GM12873 (cell line): ENCODE data around the gene SF3B1.
A peak's percentile ranks its signal among the peaks of the same experiment; 100 is the strongest.

Experiments
- TF ChIP-seq, protein P1 (sequence below): IDR thresholded peaks from 2 replicates; pipeline ENCODE4 v1.5.1; 2012; ENCODE audit warnings: low read depth, mild to moderate bottlenecking, moderate library complexity, low read length, control low read depth; ENCODE audit not compliant: insufficient read depth; ENCODE audit errors: missing control alignments

SF3B1 gene

DNA sequence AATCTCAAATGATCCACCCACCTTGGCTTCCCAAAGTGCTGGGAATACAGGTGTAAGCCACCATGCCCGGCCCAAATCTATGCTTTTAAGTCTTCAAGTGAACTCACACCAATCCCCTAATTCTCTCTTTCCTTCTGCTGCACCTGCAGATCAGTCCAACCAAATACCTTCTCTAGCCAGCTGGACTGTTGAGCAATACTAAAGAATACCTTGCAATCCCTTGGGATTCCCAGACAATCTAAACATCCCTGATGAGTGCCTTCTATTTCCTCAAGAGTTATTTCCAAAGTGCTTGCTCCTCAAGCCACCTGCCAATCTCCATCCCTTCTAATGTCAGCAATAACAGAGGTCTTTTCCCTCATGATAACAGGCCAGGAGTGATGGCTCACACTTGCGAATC lies 48.6 kb downstream of the SF3B1 start:
- TF ChIP-seq, protein P1, sequence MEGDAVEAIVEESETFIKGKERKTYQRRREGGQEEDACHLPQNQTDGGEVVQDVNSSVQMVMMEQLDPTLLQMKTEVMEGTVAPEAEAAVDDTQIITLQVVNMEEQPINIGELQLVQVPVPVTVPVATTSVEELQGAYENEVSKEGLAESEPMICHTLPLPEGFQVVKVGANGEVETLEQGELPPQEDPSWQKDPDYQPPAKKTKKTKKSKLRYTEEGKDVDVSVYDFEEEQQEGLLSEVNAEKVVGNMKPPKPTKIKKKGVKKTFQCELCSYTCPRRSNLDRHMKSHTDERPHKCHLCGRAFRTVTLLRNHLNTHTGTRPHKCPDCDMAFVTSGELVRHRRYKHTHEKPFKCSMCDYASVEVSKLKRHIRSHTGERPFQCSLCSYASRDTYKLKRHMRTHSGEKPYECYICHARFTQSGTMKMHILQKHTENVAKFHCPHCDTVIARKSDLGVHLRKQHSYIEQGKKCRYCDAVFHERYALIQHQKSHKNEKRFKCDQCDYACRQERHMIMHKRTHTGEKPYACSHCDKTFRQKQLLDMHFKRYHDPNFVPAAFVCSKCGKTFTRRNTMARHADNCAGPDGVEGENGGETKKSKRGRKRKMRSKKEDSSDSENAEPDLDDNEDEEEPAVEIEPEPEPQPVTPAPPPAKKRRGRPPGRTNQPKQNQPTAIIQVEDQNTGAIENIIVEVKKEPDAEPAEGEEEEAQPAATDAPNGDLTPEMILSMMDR = no peak

DNA sequence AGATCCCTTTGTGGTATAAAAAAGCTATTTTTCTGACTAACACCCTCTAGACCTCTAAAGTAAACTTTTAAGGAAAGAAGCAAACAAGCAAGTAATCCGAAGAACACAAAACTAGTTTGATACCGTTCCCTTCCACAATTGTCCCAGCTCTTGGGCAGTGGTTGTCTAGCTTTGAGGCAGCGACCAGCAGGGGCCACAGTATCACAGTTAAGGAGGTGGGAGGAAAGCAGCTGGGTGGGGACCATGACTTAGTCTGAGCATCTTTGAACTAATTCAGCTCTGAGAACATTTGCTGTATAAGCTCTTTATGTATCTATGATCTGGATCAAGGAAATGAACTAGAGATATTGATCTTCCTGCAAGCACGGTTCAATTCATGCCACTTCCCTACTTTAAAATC lies 51.0 kb downstream of the SF3B1 start:
- TF ChIP-seq, protein P1 = no peak

DNA sequence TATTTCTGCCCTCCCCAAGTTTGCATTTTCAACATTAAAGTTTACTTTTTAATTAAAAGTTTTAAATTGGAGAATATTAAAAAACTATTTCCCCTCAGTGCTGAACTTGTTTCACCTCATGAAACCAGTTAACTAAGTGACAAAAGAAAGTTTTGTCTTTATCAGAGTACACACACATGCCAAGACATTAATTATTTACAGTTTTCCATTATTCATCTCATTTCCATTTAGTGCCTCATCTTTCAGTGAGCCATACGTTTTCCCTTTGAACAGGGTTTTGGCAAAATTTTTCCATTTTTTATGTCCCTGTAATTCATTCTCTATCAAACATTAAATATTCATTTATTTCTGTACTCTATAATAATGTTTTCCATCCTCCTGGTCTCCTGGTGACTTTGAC lies 53.2 kb downstream of the SF3B1 start:
- TF ChIP-seq, protein P1 = no peak

DNA sequence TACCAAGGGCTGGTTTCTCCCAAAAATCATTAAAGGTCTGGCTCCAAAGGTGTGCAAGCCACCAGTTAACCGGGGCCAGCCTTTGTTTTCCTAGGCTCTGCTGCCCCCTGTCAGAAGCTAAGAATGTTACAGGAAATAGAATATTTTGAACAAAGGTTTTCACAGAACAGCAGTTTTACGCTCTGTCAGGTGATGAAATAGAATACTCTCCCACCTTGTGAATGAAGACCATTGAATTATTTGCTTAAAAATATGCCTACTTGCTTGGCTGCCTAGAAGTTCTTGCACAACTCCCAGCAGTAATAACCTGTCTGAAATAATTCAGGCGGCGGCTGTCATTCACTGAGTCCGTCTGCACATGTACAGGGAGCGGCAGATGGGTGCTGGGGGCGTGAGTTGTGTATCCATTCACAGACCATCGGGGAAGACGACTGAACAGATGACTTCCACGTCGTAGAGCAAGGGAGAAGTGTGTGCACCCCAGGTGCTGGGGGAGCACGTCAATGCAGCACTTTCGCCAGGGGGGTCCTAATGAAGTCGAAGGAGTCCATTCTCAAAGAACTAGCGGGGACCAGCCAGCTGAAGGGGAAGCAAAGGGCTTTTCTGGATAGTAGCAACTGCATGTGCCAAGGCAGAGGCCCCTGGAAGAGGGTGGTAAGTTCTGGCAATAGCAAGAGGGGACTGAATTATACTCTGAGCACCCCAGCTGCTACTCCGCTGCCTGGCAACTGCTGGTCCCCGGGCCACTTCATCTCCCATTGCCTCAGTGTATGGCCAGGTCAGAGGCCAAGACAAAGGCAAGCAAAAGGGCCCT lies 56.1 kb downstream of the SF3B1 start:
- TF ChIP-seq, protein P1 = peak; percentile 69

DNA sequence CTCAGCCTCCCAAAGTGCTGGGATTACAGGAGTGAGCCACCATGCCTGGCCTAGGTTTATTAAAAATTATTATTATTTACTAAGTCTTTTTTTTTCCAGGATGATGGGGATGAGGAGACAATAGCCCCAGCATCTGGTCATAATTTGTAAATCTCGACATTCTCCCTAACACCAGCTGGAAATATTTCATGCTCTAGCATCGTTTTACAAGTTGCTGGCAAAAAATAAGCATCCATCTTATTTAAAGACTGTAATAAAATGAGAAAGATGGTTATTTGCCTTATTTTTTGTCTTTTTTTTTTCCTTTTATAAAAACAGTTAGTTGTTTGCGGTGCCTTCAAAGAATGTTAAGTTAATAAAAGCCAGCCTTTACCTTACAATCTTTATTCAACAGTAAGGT lies 56.7 kb downstream of the SF3B1 start:
- TF ChIP-seq, protein P1 = no peak

DNA sequence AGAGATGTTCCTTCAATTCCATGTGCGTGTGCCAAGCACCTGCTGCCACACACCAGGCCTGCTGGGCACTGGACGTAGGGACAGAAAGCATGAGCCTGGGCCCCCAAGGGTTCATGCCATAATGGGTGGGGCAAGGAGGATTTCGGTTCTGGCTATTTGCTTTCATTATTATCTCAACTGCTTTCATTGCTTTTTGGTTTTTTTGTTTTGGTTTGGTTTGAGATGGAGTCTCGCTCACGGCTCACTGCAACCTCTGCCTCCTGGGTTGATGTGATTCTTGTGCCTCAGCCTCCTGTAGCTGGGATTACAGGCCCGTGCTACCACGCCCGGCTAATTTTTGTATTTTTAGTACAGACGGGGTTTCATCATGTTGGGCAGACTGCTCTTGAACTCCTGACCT lies 57.2 kb downstream of the SF3B1 start:
- TF ChIP-seq, protein P1 = no peak

DNA sequence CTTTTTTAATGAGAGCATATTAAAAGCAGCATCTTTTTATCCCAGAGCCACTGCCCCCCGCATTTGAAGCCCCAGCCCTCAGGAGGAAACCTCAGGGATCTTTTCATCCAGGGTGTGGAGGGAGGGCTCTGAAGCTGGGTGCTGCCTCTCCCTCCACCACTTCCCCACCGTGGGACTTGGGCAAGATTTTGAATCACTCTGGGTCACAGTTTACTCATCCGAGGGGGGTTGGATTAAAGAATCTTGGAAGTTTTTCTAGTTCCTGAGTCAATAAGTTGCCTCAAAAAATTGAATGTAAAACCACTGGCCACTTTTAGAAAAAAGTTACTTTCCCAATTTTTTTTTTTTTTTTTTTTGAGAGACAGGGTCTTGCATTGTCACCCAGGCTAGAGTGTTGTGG lies 62.2 kb downstream of the SF3B1 start:
- TF ChIP-seq, protein P1 = no peak
